SK-N-MC (cell line): ENCODE data around the gene MRPL55.

Experiments used
- DNase-seq: peaks from one replicate; pipeline ENCODE4 v3.0.0-alpha.2; 2011; ENCODE audit warnings: low read depth, low spot score
- H3K27ac ChIP-seq: fragments of 200-600 bp; sonication (generic); 2 replicates; pipeline ENCODE4 v1.5.1; 2016; ENCODE audit warnings: mixed run types
- H3K36me3 ChIP-seq: fragments of 200-600 bp; sonication (generic); 2 replicates; pipeline ENCODE4 v1.6.1; 2017; ENCODE audit warnings: antibody characterized with exemption, low read length, mixed read lengths; ENCODE audit not compliant: insufficient read depth
- H3K4me3 ChIP-seq: fragments of 200-600 bp; sonication (generic); 2 replicates; pipeline ENCODE4 v1.5.1; 2016
- H3K9ac ChIP-seq: fragments of 200-600 bp; sonication (generic); 2 replicates; pipeline ENCODE4 v1.8.0; 2017; ENCODE audit warnings: mixed run types, mixed read lengths; ENCODE audit not compliant: insufficient read length
- H3K9me3 ChIP-seq: fragments of 200-600 bp; sonication (generic); 2 replicates; pipeline ENCODE4 v1.6.1; 2017; ENCODE audit warnings: low read depth, mild to moderate bottlenecking, antibody characterized with exemption, low read length, moderate library complexity, mixed read lengths
- EZH2 ChIP-seq: fragments of 200-600 bp; sonication (generic); IDR thresholded peaks from one replicate; pipeline ENCODE4 v1.6.1; 2017; ENCODE audit warnings: antibody characterized with exemption
- FOXP2 ChIP-seq: optimal IDR thresholded peaks from 2 replicates; pipeline ENCODE3; 2011; ENCODE audit warnings: mild to moderate bottlenecking, moderate library complexity; ENCODE audit not compliant: insufficient read depth; ENCODE audit errors: extremely low read length, control extremely low read depth
- POLR2AphosphoS5 ChIP-seq: IDR thresholded peaks from 2 replicates; pipeline ENCODE4 v1.6.1; 2012; ENCODE audit warnings: mild to moderate bottlenecking, low read depth, low read length, borderline replicate concordance

MRPL55 gene

GRCh38 chr1:228109962-228110488 is 926 bp upstream of the MRPL55 start:
- H3K36me3 ChIP-seq = peaks cover 11% of the 10 kb centered on the region; the same call in 1 of the 2 replicates
- no peak overlapping the region for H3K27ac ChIP-seq
- peak overlapping the region; percentile 96 for H3K4me3 ChIP-seq
- peak overlapping the region; percentile 83 for H3K9ac ChIP-seq
- no peaks in the 10 kb centered on the region for H3K9me3 ChIP-seq
- TF ChIP-seq POLR2AphosphoS5 = no peak
- TF ChIP-seq FOXP2 = no peak
- no peak for TF ChIP-seq EZH2
- no peak for DNase-seq

- Histone ChIP-seq H3K9ac (peak overlapping the region; percentile 95), H3K27ac (no peak overlapping the region), H3K9me3 (no peaks in the 10 kb centered on the region), H3K4me3 (peak overlapping the region; percentile 96), H3K36me3 (peaks cover 11% of the 10 kb centered on the region; the same call in 1 of the 2 replicates)
- TF ChIP-seq POLR2AphosphoS5 (no peak), EZH2 (no peak), FOXP2 (no peak)
- DNase-seq = no peak
These were observed 392 bp downstream of the MRPL55 start for GRCh38 chr1:228108742-228109072.

- peak overlapping the region; percentile 95 for H3K9ac ChIP-seq
- H3K27ac ChIP-seq = no peak overlapping the region
- H3K4me3 ChIP-seq = peak overlapping the region; percentile 96
- no peak for TF ChIP-seq FOXP2
- TF ChIP-seq POLR2AphosphoS5 = no peak
- no peak for TF ChIP-seq EZH2
- H3K36me3 ChIP-seq = peaks cover 11% of the 10 kb centered on the region; the same call in 1 of the 2 replicates
- no peaks in the 10 kb centered on the region for H3K9me3 ChIP-seq
- no peak for DNase-seq
These were observed 926 bp downstream of the MRPL55 start for GRCh38 chr1:228108055-228108690.

- no peak overlapping the region for H3K27ac ChIP-seq
- H3K4me3 ChIP-seq = peak overlapping the region; percentile 96; the same call in 1 of the 2 replicates
- no peak for DNase-seq
- peaks cover 11% of the 10 kb centered on the region; the same call in 1 of the 2 replicates for H3K36me3 ChIP-seq
- H3K9ac ChIP-seq = no peak overlapping the region
- no peak for TF ChIP-seq FOXP2
- TF ChIP-seq EZH2 = no peak
- no peak for TF ChIP-seq POLR2AphosphoS5
- H3K9me3 ChIP-seq = no peaks in the 10 kb centered on the region
These were observed 1.5 kb downstream of the MRPL55 start for GRCh38 chr1:228107636-228108035.

GRCh38 chr1:228106800-228107054 is 2.4 kb downstream of the MRPL55 start:
- TF ChIP-seq POLR2AphosphoS5 = no peak
- no peak for TF ChIP-seq FOXP2
- Histone ChIP-seq H3K4me3 (no peak overlapping the region), H3K27ac (no peak overlapping the region), H3K36me3 (peaks cover 11% of the 10 kb centered on the region; the same call in 1 of the 2 replicates), H3K9ac (no peak overlapping the region), H3K9me3 (no peaks in the 10 kb centered on the region)
- no peak for DNase-seq

- H3K36me3 ChIP-seq = peaks cover 11% of the 10 kb centered on the region; the same call in 1 of the 2 replicates
- TF ChIP-seq POLR2AphosphoS5 (no peak), FOXP2 (no peak), EZH2 (no peak)
- no peak overlapping the region for H3K9ac ChIP-seq
- no peak for DNase-seq
- no peak overlapping the region for H3K27ac ChIP-seq
- no peaks in the 10 kb centered on the region for H3K9me3 ChIP-seq
- no peak overlapping the region for H3K4me3 ChIP-seq
These were observed 2.9 kb downstream of the MRPL55 start for GRCh38 chr1:228105996-228106799.

- Histone ChIP-seq H3K36me3 (peaks cover 11% of the 10 kb centered on the region; the same call in 1 of the 2 replicates), H3K4me3 (no peak overlapping the region), H3K27ac (no peak overlapping the region), H3K9me3 (no peaks in the 10 kb centered on the region), H3K9ac (no peak overlapping the region)
- no peak for DNase-seq
- TF ChIP-seq EZH2 = no peak
- no peak for TF ChIP-seq POLR2AphosphoS5
- no peak for TF ChIP-seq FOXP2
These were observed 3.7 kb downstream of the MRPL55 start for GRCh38 chr1:228105270-228105995.
